Retinal pigment epithelial cell (primary cell): Measurements from ENCODE around the gene MYLK4.
"Not testable (repeated sequence)": the region's sequence is repeated elsewhere in the genome, so short reads cannot be mapped to it uniquely, and the experiment has no call there.

Source experiments
- DNase-seq: peaks from one replicate; pipeline ENCODE4 v3.0.0-alpha.2; 2010; ENCODE audit warnings: low read depth
- H3K4me3 ChIP-seq: 2 replicates; pipeline ENCODE4 v1.5.1; 2011; ENCODE audit warnings: mild to moderate bottlenecking, low read length, control low read depth, moderate library complexity
- CTCF ChIP-seq: conservative IDR thresholded peaks from 2 replicates; pipeline ENCODE4 v1.5.1; 2011; ENCODE audit warnings: low read depth, low read length, control low read depth, inconsistent platforms

MYLK4 gene

DNA sequence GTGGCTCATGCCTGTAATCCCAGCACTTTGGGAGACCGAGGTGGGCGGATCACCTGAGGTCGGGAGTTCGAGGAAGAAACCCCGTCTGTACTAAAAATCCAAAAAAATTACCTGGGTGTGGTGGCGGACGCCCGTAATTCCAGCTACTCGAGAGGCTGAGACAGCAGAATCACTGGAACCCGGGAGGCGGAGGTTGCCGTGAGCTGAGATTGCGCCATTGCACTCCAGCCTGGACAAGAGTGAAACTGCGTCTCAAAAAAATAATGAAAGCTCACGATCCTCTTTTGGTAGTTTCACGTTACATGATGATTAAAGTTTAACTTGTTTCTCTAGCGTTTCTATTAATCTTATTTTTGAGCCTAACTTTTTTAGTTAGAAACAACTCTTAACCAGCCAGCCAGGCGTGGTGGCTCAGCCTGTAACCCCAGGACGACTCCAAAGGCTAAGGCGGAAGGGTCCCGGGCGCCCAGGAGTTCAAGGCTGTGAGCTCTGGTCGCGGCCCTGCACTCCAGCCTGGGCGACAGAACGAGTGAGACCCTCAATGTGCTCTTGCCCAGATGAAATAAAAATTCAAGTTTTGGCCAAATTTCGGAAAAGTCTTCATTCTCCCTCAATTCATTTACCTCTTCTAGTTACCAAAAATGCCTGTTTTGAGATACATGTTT, 13.3 kb upstream of the MYLK4 start:
- no peak for TF ChIP-seq CTCF
- no peak for DNase-seq

GRCh38 chr6:2763345-2763841, 12.7 kb upstream of the MYLK4 start:
- no peak overlapping the region for H3K4me3 ChIP-seq
- no peak for DNase-seq
- no peak for TF ChIP-seq CTCF

More for the DNA sequence above, 13.3 kb upstream of the MYLK4 start:
- H3K4me3 ChIP-seq, result peak overlapping the region; percentile 73

GRCh38 chr6:2762868-2763267, 12.1 kb upstream of the MYLK4 start:
- not testable (repeated sequence) for H3K4me3 ChIP-seq, DNase-seq

- TF ChIP-seq CTCF, result peak; percentile 43
- no peak overlapping the region for H3K4me3 ChIP-seq
- DNase-seq, result no peak
Observed at GRCh38 chr6:2760882-2761842, 10.4 kb upstream of the MYLK4 start.

GRCh38 chr6:2758980-2759379, 8.3 kb upstream of the MYLK4 start:
- TF ChIP-seq CTCF, result no peak
- no peak for DNase-seq
- no peak overlapping the region for H3K4me3 ChIP-seq

GRCh38 chr6:2756687-2757224, 6.0 kb upstream of the MYLK4 start:
- no peak for TF ChIP-seq CTCF
- DNase-seq, result no peak
- no peak overlapping the region for H3K4me3 ChIP-seq

GRCh38 chr6:2756241-2756640, 5.5 kb upstream of the MYLK4 start:
- no peak overlapping the region for H3K4me3 ChIP-seq
- DNase-seq, result no peak
- TF ChIP-seq CTCF, result no peak
